HG03135 (cell line): ENCODE results near the gene ANXA6.

Source experiments
- ATAC-seq: cut with Tn5 transposase; IDR thresholded peaks from one replicate; pipeline ENCODE4 v1.9.1; 2021; ENCODE audit warnings: mild to moderate bottlenecking, moderate library complexity; ENCODE audit not compliant: unreplicated experiment

ANXA6 gene

GRCh38 chr5:151154931-151155774 lies 2.4 kb downstream of the ANXA6 start:
- no peak for ATAC-seq

GRCh38 chr5:151153766-151154272 lies 3.8 kb downstream of the ANXA6 start:
- ATAC-seq, result no peak

- no peak for ATAC-seq
Measured at GRCh38 chr5:151153300-151153699, 4.3 kb downstream of the ANXA6 start.

GRCh38 chr5:151151793-151152192 lies 5.8 kb downstream of the ANXA6 start:
- no peak for ATAC-seq

- no peak for ATAC-seq
Measured at GRCh38 chr5:151151263-151151660, 6.3 kb downstream of the ANXA6 start.

GRCh38 chr5:151150471-151151262 lies 6.9 kb downstream of the ANXA6 start:
- ATAC-seq, result peak; percentile 62

- ATAC-seq, result no peak
Measured at GRCh38 chr5:151148583-151148982, 9.0 kb downstream of the ANXA6 start.

GRCh38 chr5:151147033-151147432 lies 10.5 kb downstream of the ANXA6 start:
- no peak for ATAC-seq

GRCh38 chr5:151146061-151146460 lies 11.5 kb downstream of the ANXA6 start:
- ATAC-seq, result no peak

- no peak for ATAC-seq
Measured at GRCh38 chr5:151144922-151145321, 12.7 kb downstream of the ANXA6 start.

- ATAC-seq, result no peak
Measured at GRCh38 chr5:151144275-151144674, 13.3 kb downstream of the ANXA6 start.

- ATAC-seq, result no peak
Measured at GRCh38 chr5:151143645-151144044, 13.9 kb downstream of the ANXA6 start.

- no peak for ATAC-seq
Measured at GRCh38 chr5:151142933-151143332, 14.6 kb downstream of the ANXA6 start.

GRCh38 chr5:151141535-151141934 lies 16.0 kb downstream of the ANXA6 start:
- peak; percentile 81 for ATAC-seq

GRCh38 chr5:151140686-151141459 lies 16.7 kb downstream of the ANXA6 start:
- no peak for ATAC-seq

- no peak for ATAC-seq
Measured at GRCh38 chr5:151139646-151140045, 17.9 kb downstream of the ANXA6 start.

- ATAC-seq, result no peak
Measured at GRCh38 chr5:151139015-151139414, 18.6 kb downstream of the ANXA6 start.

GRCh38 chr5:151138114-151138513 lies 19.5 kb downstream of the ANXA6 start:
- ATAC-seq, result no peak

GRCh38 chr5:151137067-151137825 lies 20.3 kb downstream of the ANXA6 start:
- ATAC-seq, result no peak

GRCh38 chr5:151134228-151134627 lies 23.4 kb downstream of the ANXA6 start:
- no peak for ATAC-seq
